ENCODE results near the gene ADPRS.

ADPRS gene

GRCh38 chr1:36087233-36088123 lies 1.2 kb upstream of the ADPRS start:
- Histone ChIP-seq H3K36me3 (ENCODE audit: control insufficient read depth in 1 of 2, insufficient read depth in 2 of 2, low read length in 2 of 2) (peaks cover 12 to 14% of the 10 kb centered on the region in 2 donors), H3K27me3 (ENCODE audit: control insufficient read depth in 1 of 2, insufficient read depth in 2 of 2, low read length in 2 of 2) (peaks cover 9 to 15% of the 10 kb centered on the region in 2 donors), H3K27ac (ENCODE audit: low read depth, low read length) (no peak overlapping the region), H3K9me3 (ENCODE audit: control insufficient read depth in 1 of 2, low read length in 2 of 2) (no peaks in the 10 kb centered on the region), H3K4me1 (ENCODE audit: control insufficient read depth in 1 of 2, insufficient read depth in 2 of 2, low read length in 2 of 2) (peaks cover 5 to 22% of the 10 kb centered on the region in 2 donors), H3K9ac (ENCODE audit: low read depth in 1 of 2, low read length in 2 of 2) (no peak overlapping the region), H3K4me3 (ENCODE audit: low read depth in 1 of 2, low read length in 2 of 2) (no peak overlapping the region)

GRCh38 chr1:36088265-36088576 lies 471 bp upstream of the ADPRS start:
- peaks cover 19 to 21% of the 10 kb centered on the region in 2 donors for H3K36me3 ChIP-seq (ENCODE audit: control insufficient read depth in 1 of 2, insufficient read depth in 2 of 2, low read length in 2 of 2)
- no peak overlapping the region for H3K27ac ChIP-seq (ENCODE audit: low read depth, low read length)
- H3K9ac ChIP-seq (ENCODE audit: low read depth in 1 of 2, low read length in 2 of 2): peak overlapping the region; percentile 82 to 85
- peaks cover 5 to 22% of the 10 kb centered on the region in 2 donors for H3K4me1 ChIP-seq (ENCODE audit: control insufficient read depth in 1 of 2, insufficient read depth in 2 of 2, low read length in 2 of 2)
- no peaks in the 10 kb centered on the region for H3K9me3 ChIP-seq (ENCODE audit: control insufficient read depth in 1 of 2, low read length in 2 of 2)
- H3K27me3 ChIP-seq (ENCODE audit: control insufficient read depth in 1 of 2, insufficient read depth in 2 of 2, low read length in 2 of 2): peaks cover 9 to 15% of the 10 kb centered on the region in 2 donors
- H3K4me3 ChIP-seq (ENCODE audit: low read depth in 1 of 2, low read length in 2 of 2): peak overlapping the region; percentile 83 to 84

GRCh38 chr1:36089393-36090121 lies 865 bp downstream of the ADPRS start:
- H3K9ac ChIP-seq (ENCODE audit: low read depth in 1 of 2, low read length in 2 of 2): peak overlapping the region; percentile 82 to 87
- peaks cover 8 to 22% of the 10 kb centered on the region in 2 donors for H3K4me1 ChIP-seq (ENCODE audit: control insufficient read depth in 1 of 2, insufficient read depth in 2 of 2, low read length in 2 of 2)
- no peaks in the 10 kb centered on the region for H3K9me3 ChIP-seq (ENCODE audit: control insufficient read depth in 1 of 2, low read length in 2 of 2)
- H3K27ac ChIP-seq (ENCODE audit: low read depth, low read length): peak overlapping the region; percentile 54
- peak overlapping the region; percentile 83 to 84 for H3K4me3 ChIP-seq (ENCODE audit: low read depth in 1 of 2, low read length in 2 of 2)
- peaks cover 5 to 6% of the 10 kb centered on the region in 2 donors for H3K27me3 ChIP-seq (ENCODE audit: control insufficient read depth in 1 of 2, insufficient read depth in 2 of 2, low read length in 2 of 2)
- H3K36me3 ChIP-seq (ENCODE audit: control insufficient read depth in 1 of 2, insufficient read depth in 2 of 2, low read length in 2 of 2): peaks cover 32 to 35% of the 10 kb centered on the region in 2 donors

GRCh38 chr1:36091141-36091540 lies 2.4 kb downstream of the ADPRS start:
- no peaks in the 10 kb centered on the region for H3K9me3 ChIP-seq (ENCODE audit: control insufficient read depth in 1 of 2, low read length in 2 of 2)
- peaks cover 37 to 51% of the 10 kb centered on the region in 2 donors for H3K36me3 ChIP-seq (ENCODE audit: control insufficient read depth in 1 of 2, insufficient read depth in 2 of 2, low read length in 2 of 2)
- no peak overlapping the region for H3K27ac ChIP-seq (ENCODE audit: low read depth, low read length)

GRCh38 chr1:36091698-36092097 lies 3.0 kb downstream of the ADPRS start:
- Histone ChIP-seq H3K9ac (ENCODE audit: low read depth in 1 of 2, low read length in 2 of 2) (no peak overlapping the region), H3K27me3 (ENCODE audit: control insufficient read depth in 1 of 2, insufficient read depth in 2 of 2, low read length in 2 of 2) (no peaks in the 10 kb centered on the region), H3K4me1 (ENCODE audit: control insufficient read depth in 1 of 2, insufficient read depth in 2 of 2, low read length in 2 of 2) (peaks cover 8 to 22% of the 10 kb centered on the region in 2 donors), H3K4me3 (ENCODE audit: low read depth in 1 of 2, low read length in 2 of 2) (no peak overlapping the region), H3K27ac (ENCODE audit: low read depth, low read length) (no peak overlapping the region), H3K36me3 (ENCODE audit: control insufficient read depth in 1 of 2, insufficient read depth in 2 of 2, low read length in 2 of 2) (peaks cover 37 to 54% of the 10 kb centered on the region in 2 donors), H3K9me3 (ENCODE audit: control insufficient read depth in 1 of 2, low read length in 2 of 2) (no peaks in the 10 kb centered on the region)

More at GRCh38 chr1:36091141-36091540, 2.4 kb downstream of the ADPRS start:
- H3K27me3 ChIP-seq (ENCODE audit: control insufficient read depth in 1 of 2, insufficient read depth in 2 of 2, low read length in 2 of 2): no peaks in the 10 kb centered on the region
- no peak overlapping the region for H3K4me3 ChIP-seq (ENCODE audit: low read depth in 1 of 2, low read length in 2 of 2)
- no peak overlapping the region for H3K9ac ChIP-seq (ENCODE audit: low read depth in 1 of 2, low read length in 2 of 2)
- H3K4me1 ChIP-seq (ENCODE audit: control insufficient read depth in 1 of 2, insufficient read depth in 2 of 2, low read length in 2 of 2): peaks cover 8 to 22% of the 10 kb centered on the region in 2 donors

GRCh38 chr1:36092166-36092797 lies 3.6 kb downstream of the ADPRS start:
- Histone ChIP-seq H3K9me3 (ENCODE audit: control insufficient read depth in 1 of 2, low read length in 2 of 2) (no peaks in the 10 kb centered on the region), H3K36me3 (ENCODE audit: control insufficient read depth in 1 of 2, insufficient read depth in 2 of 2, low read length in 2 of 2) (peaks cover 37 to 57% of the 10 kb centered on the region in 2 donors), H3K4me3 (ENCODE audit: low read depth in 1 of 2, low read length in 2 of 2) (no peak overlapping the region), H3K27ac (ENCODE audit: low read depth, low read length) (no peak overlapping the region), H3K9ac (ENCODE audit: low read depth in 1 of 2, low read length in 2 of 2) (no peak overlapping the region), H3K27me3 (ENCODE audit: control insufficient read depth in 1 of 2, insufficient read depth in 2 of 2, low read length in 2 of 2) (no peaks in the 10 kb centered on the region), H3K4me1 (ENCODE audit: control insufficient read depth in 1 of 2, insufficient read depth in 2 of 2, low read length in 2 of 2) (peaks cover 8 to 22% of the 10 kb centered on the region in 2 donors)

- no peak overlapping the region for H3K9ac ChIP-seq (ENCODE audit: low read depth in 1 of 2, low read length in 2 of 2)
- H3K36me3 ChIP-seq (ENCODE audit: control insufficient read depth in 1 of 2, insufficient read depth in 2 of 2, low read length in 2 of 2): peaks cover 37 to 57% of the 10 kb centered on the region in 2 donors
- H3K9me3 ChIP-seq (ENCODE audit: control insufficient read depth in 1 of 2, low read length in 2 of 2): no peaks in the 10 kb centered on the region
- H3K4me1 ChIP-seq (ENCODE audit: control insufficient read depth in 1 of 2, insufficient read depth in 2 of 2, low read length in 2 of 2): peaks cover 8 to 22% of the 10 kb centered on the region in 2 donors
- H3K27ac ChIP-seq (ENCODE audit: low read depth, low read length): no peak overlapping the region
- no peaks in the 10 kb centered on the region for H3K27me3 ChIP-seq (ENCODE audit: control insufficient read depth in 1 of 2, insufficient read depth in 2 of 2, low read length in 2 of 2)
- no peak overlapping the region for H3K4me3 ChIP-seq (ENCODE audit: low read depth in 1 of 2, low read length in 2 of 2)
These were observed 4.1 kb downstream of the ADPRS start for GRCh38 chr1:36092798-36093185.

GRCh38 chr1:36093226-36093625 lies 4.5 kb downstream of the ADPRS start:
- Histone ChIP-seq H3K9me3 (ENCODE audit: control insufficient read depth in 1 of 2, low read length in 2 of 2) (no peaks in the 10 kb centered on the region), H3K27me3 (ENCODE audit: control insufficient read depth in 1 of 2, insufficient read depth in 2 of 2, low read length in 2 of 2) (no peaks in the 10 kb centered on the region), H3K9ac (ENCODE audit: low read depth in 1 of 2, low read length in 2 of 2) (no peak overlapping the region), H3K4me3 (ENCODE audit: low read depth in 1 of 2, low read length in 2 of 2) (no peak overlapping the region), H3K36me3 (ENCODE audit: control insufficient read depth in 1 of 2, insufficient read depth in 2 of 2, low read length in 2 of 2) (peaks cover 37 to 57% of the 10 kb centered on the region in 2 donors), H3K4me1 (ENCODE audit: control insufficient read depth in 1 of 2, insufficient read depth in 2 of 2, low read length in 2 of 2) (peaks cover 8 to 20% of the 10 kb centered on the region in 2 donors), H3K27ac (ENCODE audit: low read depth, low read length) (no peak overlapping the region)

GRCh38 chr1:36093929-36094328 lies 5.2 kb downstream of the ADPRS start:
- Histone ChIP-seq H3K9ac (ENCODE audit: low read depth in 1 of 2, low read length in 2 of 2) (no peak overlapping the region), H3K27me3 (ENCODE audit: control insufficient read depth in 1 of 2, insufficient read depth in 2 of 2, low read length in 2 of 2) (no peaks in the 10 kb centered on the region), H3K4me1 (ENCODE audit: control insufficient read depth in 1 of 2, insufficient read depth in 2 of 2, low read length in 2 of 2) (peaks cover 8 to 17% of the 10 kb centered on the region in 2 donors), H3K4me3 (ENCODE audit: low read depth in 1 of 2, low read length in 2 of 2) (no peak overlapping the region), H3K36me3 (ENCODE audit: control insufficient read depth in 1 of 2, insufficient read depth in 2 of 2, low read length in 2 of 2) (peaks cover 37 to 57% of the 10 kb centered on the region in 2 donors), H3K9me3 (ENCODE audit: control insufficient read depth in 1 of 2, low read length in 2 of 2) (no peaks in the 10 kb centered on the region), H3K27ac (ENCODE audit: low read depth, low read length) (no peak overlapping the region)

Measured in duodenal mucosa (tissue), 2 donors.